ENCODE measurements around the gene RBMS1. TPM values are rescaled to one million over a fixed set of nuclear protein-coding genes. Genes with fewer than 3 reads are reported as not detected.
"Not testable (repeated sequence)": the region's sequence is repeated elsewhere in the genome, so short reads cannot be mapped to it uniquely, and the experiment has no call there.

The RBMS1 gene
- total and polyA plus RNA-seq, 5 donors from 2014 or later = 27.9 to 58.4 (median 33.5) TPM

DNA sequence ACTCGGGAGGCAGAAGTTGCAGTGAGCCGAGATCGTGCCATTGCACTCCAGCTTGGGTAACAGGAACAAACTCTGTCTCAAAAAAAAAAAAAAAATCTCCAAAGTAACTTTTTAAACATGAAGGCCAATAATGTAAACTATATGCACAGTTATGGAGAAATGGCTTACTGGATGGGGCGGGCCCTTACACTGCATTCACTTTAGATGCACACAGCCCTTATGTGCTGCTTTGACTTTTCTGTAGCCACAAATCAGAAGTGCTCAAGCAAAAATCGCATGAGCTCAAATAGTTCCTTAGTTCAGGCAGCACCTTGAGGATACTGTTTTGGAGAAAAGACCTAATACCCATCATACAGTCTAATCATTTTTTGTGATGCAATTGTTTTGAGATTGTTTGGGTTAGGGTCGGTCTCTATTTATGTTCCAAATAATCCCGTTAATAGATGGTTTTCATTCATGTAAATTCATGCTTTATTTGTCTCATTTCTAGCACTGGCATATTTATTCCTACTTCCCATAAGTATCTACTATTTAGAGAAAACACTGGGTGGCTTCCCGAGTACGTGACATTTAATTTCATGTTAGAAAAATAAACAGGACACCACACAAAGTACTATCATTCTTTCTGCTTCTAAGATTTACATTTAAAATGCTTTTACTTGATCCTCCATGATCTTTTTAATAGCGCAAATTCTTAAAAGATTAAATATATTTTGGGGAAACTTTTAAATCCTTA is 34.7 kb downstream of the RBMS1 start:
- Mint-ChIP-seq H3K4me1 (peaks cover 0 to 3% (median 1%) of the 10 kb centered on the region in 4 donors), H3K4me3 (no peak overlapping the region), H3K27me3 (peaks cover 17% of the 10 kb centered on the region), H3K27ac (no peak overlapping the region), H3K36me3 (no peaks in the 10 kb centered on the region), H3K9me3 (peaks cover 0 to 2% (median 0%) of the 10 kb centered on the region in 7 donors)
- Histone ChIP-seq H3K36me3 (ENCODE audit: control insufficient read depth, insufficient read depth, low read length) (no peaks in the 10 kb centered on the region), H3K4me3 (ENCODE audit: low read depth, low read length) (no peak overlapping the region), H3K4me1 (ENCODE audit: control insufficient read depth, insufficient read depth, low read length, poor library complexity, severe bottlenecking) (no peaks in the 10 kb centered on the region), H3K27me3 (ENCODE audit: control insufficient read depth, insufficient read depth, low read length) (no peaks in the 10 kb centered on the region), H3K9me3 (ENCODE audit: control insufficient read depth in 2 of 2, low read length in 2 of 2) (no peaks in the 10 kb centered on the region), H3K27ac (ENCODE audit: insufficient read depth, low read length, poor library complexity, severe bottlenecking) (no peak overlapping the region)
- ATAC-seq (ENCODE audit: low read depth in 2 of 2) = no peak
- no peak for DNase-seq

DNA sequence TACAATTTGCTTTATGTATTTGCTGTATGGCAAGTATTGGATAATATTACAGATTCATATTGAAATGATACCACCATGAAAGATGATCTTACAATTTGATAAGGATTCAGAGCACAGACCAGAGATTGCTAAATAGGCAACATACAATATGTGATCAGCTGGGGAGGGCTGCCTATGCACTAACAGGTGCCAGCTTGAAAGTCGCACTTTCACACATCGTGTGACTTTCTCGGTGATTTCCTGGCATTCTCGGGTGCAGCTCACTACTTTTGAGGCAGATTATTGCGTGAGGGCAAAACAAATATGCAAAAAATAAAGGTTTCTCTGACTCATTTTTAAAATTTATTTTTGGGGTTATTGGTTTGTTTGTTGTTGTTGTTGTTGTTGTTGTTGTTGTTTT is 36.0 kb downstream of the RBMS1 start:
- no peaks in the 10 kb centered on the region for H3K27me3 ChIP-seq (ENCODE audit: control insufficient read depth, insufficient read depth, low read length)
- no peaks in the 10 kb centered on the region for H3K36me3 ChIP-seq (ENCODE audit: control insufficient read depth, insufficient read depth, low read length)
- Mint-ChIP-seq H3K27ac (peak overlapping the region in 1 of 3 donors; percentile 27), H3K36me3 (no peaks in the 10 kb centered on the region), H3K9me3 (peaks cover 0 to 2% (median 0%) of the 10 kb centered on the region in 7 donors), H3K4me3 (no peak overlapping the region), H3K4me1 (peaks cover 0 to 3% (median 1%) of the 10 kb centered on the region in 4 donors), H3K27me3 (peaks cover 7% of the 10 kb centered on the region)
- H3K9me3 ChIP-seq (ENCODE audit: control insufficient read depth in 2 of 2, low read length in 2 of 2) = no peaks in the 10 kb centered on the region
- ATAC-seq (ENCODE audit: low read depth in 2 of 2) (no peak), DNase-seq (peak in 1 of 3 donors; percentile 36)
- H3K4me3 ChIP-seq (ENCODE audit: low read depth, low read length) = no peak overlapping the region
- H3K4me1 ChIP-seq (ENCODE audit: control insufficient read depth, insufficient read depth, low read length, poor library complexity, severe bottlenecking) = no peaks in the 10 kb centered on the region
- H3K27ac ChIP-seq (ENCODE audit: insufficient read depth, low read length, poor library complexity, severe bottlenecking) = no peak overlapping the region

DNA sequence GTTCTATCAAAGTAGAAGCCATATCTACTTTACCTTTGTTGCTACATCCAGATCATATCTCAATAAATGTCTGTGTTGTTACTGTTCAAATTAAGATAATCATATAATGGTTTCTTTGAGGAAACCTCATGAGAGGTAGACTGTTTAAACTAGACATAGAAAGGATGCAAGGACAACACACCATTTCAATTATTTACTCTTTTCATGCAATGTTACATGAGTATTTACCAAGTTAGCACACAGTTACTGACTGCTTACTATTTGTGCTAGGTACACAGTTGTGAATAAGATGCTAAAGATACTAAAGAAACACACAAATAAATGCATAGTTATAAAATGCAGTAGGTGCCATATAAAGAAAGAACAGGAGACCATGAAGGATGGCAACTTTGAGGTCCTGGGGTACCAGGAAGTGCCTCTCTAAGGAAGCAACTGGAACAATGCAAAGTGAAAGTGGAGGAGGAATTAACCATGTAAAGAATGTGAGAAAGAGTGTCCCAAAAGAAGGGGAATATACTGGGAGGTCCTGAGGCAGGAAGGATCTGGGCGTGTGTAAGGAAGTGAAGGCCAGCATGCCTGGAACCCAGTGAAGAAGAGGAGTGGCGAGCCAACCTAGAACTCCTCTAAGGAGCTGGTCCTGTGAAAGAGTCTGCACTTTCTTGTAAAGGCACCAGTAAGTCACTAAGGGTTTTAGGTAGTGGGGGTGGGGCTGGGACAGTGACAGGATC is 39.4 kb downstream of the RBMS1 start:
- no peaks in the 10 kb centered on the region for H3K36me3 Mint-ChIP-seq
- Histone ChIP-seq H3K36me3 (ENCODE audit: control insufficient read depth, insufficient read depth, low read length) (no peaks in the 10 kb centered on the region), H3K4me1 (ENCODE audit: control insufficient read depth, insufficient read depth, low read length, poor library complexity, severe bottlenecking) (no peaks in the 10 kb centered on the region), H3K27me3 (ENCODE audit: control insufficient read depth, insufficient read depth, low read length) (no peaks in the 10 kb centered on the region), H3K4me3 (ENCODE audit: low read depth, low read length) (no peak overlapping the region), H3K9me3 (ENCODE audit: control insufficient read depth in 2 of 2, low read length in 2 of 2) (no peaks in the 10 kb centered on the region), H3K27ac (ENCODE audit: insufficient read depth, low read length, poor library complexity, severe bottlenecking) (no peak overlapping the region)
- peaks cover 4% of the 10 kb centered on the region for H3K27me3 Mint-ChIP-seq
- no peak overlapping the region for H3K27ac Mint-ChIP-seq
- no peak for ATAC-seq (ENCODE audit: low read depth in 2 of 2)
- H3K9me3 Mint-ChIP-seq = no peaks in the 10 kb centered on the region
- H3K4me1 Mint-ChIP-seq = peaks cover 0 to 2% (median 0%) of the 10 kb centered on the region in 4 donors
- no peak for DNase-seq
- H3K4me3 Mint-ChIP-seq = no peak overlapping the region

DNA sequence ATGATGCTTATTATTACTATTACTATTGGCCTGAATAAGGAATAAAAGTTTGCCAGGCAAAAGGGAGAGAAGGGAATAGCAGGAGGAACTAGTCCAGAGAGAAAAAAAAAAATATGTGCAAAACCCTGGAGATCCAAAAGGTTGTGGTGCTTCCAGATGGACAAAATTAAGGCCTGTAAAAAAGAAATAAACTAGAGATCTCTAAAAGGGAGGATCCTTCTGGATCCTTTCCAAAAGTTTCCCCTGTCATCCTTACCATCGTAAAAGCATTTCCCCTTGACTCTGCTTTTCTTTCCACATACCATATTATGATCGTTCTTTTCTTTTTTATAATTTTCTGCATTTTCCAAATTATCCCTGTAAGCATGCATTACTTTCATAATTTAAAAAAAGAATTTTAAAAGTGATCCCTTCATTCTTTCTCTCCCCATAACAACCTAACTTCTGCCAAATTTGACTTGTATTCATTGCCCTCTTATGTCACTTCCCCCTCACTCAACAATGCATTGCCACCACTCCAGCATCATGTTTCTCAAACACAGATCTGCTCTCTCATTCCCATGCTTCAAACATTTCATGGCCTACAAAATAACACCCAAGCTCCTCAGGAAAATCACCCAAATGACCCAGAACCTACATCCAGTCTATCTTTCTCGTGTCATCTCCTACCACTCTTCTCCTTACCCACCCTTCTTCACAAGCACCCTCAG is 40.3 kb downstream of the RBMS1 start:
- Histone ChIP-seq H3K9me3 (ENCODE audit: control insufficient read depth in 2 of 2, low read length in 2 of 2) (no peaks in the 10 kb centered on the region), H3K4me3 (ENCODE audit: low read depth, low read length) (no peak overlapping the region), H3K36me3 (ENCODE audit: control insufficient read depth, insufficient read depth, low read length) (no peaks in the 10 kb centered on the region), H3K4me1 (ENCODE audit: control insufficient read depth, insufficient read depth, low read length, poor library complexity, severe bottlenecking) (no peaks in the 10 kb centered on the region), H3K27me3 (ENCODE audit: control insufficient read depth, insufficient read depth, low read length) (no peaks in the 10 kb centered on the region), H3K27ac (ENCODE audit: insufficient read depth, low read length, poor library complexity, severe bottlenecking) (no peak overlapping the region)
- no peak for DNase-seq
- Mint-ChIP-seq H3K4me1 (peaks cover 0 to 2% (median 0%) of the 10 kb centered on the region in 4 donors), H3K9me3 (no peaks in the 10 kb centered on the region), H3K27me3 (peaks cover 4% of the 10 kb centered on the region), H3K27ac (no peak overlapping the region), H3K4me3 (no peak overlapping the region), H3K36me3 (no peaks in the 10 kb centered on the region)
- no peak for ATAC-seq (ENCODE audit: low read depth in 2 of 2)

DNA sequence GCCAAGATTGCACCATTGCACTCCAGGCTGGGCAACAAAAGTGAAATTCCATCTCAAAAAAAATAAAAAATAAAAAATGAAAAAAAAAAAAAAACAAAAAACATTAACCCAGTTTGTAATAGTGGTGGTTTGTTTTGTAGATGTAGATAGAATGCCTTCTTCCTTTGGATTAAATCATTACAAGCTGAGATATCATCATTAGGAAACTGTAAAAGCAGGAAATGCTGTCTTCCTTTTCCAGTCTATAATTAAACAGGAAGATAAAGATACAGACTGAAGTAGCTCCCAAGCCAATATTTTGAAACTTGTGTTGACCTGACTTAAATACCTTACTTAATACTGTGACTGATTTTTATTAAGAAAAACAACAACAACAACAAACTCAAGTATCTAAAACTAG is 43.1 kb downstream of the RBMS1 start:
- no peaks in the 10 kb centered on the region for H3K9me3 ChIP-seq (ENCODE audit: control insufficient read depth in 2 of 2, low read length in 2 of 2)
- H3K4me1 ChIP-seq (ENCODE audit: control insufficient read depth, insufficient read depth, low read length, poor library complexity, severe bottlenecking) = no peaks in the 10 kb centered on the region
- H3K9me3 Mint-ChIP-seq = no peaks in the 10 kb centered on the region
- no peaks in the 10 kb centered on the region for H3K4me1 Mint-ChIP-seq
- no peak overlapping the region for H3K27ac ChIP-seq (ENCODE audit: insufficient read depth, low read length, poor library complexity, severe bottlenecking)
- no peaks in the 10 kb centered on the region for H3K27me3 Mint-ChIP-seq
- no peak overlapping the region for H3K4me3 Mint-ChIP-seq
- ATAC-seq (ENCODE audit: low read depth in 2 of 2) (no peak), DNase-seq (no peak)
- H3K27ac Mint-ChIP-seq = no peak overlapping the region
- no peak overlapping the region for H3K4me3 ChIP-seq (ENCODE audit: low read depth, low read length)
- no peaks in the 10 kb centered on the region for H3K36me3 ChIP-seq (ENCODE audit: control insufficient read depth, insufficient read depth, low read length)
- no peaks in the 10 kb centered on the region for H3K27me3 ChIP-seq (ENCODE audit: control insufficient read depth, insufficient read depth, low read length)
- H3K36me3 Mint-ChIP-seq = no peaks in the 10 kb centered on the region

DNA sequence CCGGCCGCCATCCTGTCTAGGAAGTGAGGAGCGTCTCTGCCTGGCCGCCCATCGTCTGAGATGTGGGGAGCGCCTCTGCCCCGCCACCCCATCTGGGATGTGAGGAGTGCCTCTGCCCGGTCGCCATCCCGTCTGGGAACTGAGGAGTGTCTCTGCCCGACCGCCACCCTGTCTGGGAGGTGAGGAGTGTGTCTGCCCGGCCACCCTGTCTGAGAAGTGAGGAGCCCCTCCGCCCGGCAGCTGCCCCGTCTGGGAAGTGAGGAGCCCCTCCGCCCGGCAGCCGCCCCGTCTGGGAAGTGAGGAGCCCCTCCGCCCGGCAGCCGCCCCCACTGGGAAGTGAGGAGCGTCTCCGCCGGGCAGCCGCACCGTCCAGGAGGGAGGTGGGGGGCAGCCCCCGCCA is 44.8 kb downstream of the RBMS1 start:
- H3K27me3 ChIP-seq (ENCODE audit: control insufficient read depth, insufficient read depth, low read length); H3K4me1 ChIP-seq (ENCODE audit: control insufficient read depth, insufficient read depth, low read length, poor library complexity, severe bottlenecking); H3K36me3 ChIP-seq (ENCODE audit: control insufficient read depth, insufficient read depth, low read length); DNase-seq; H3K4me3 ChIP-seq (ENCODE audit: low read depth, low read length); H3K27ac Mint-ChIP-seq; H3K27ac ChIP-seq (ENCODE audit: insufficient read depth, low read length, poor library complexity, severe bottlenecking); H3K9me3 Mint-ChIP-seq; ATAC-seq (ENCODE audit: low read depth in 2 of 2); H3K36me3 Mint-ChIP-seq; H3K4me3 Mint-ChIP-seq; H3K9me3 ChIP-seq (ENCODE audit: control insufficient read depth in 2 of 2, low read length in 2 of 2); H3K4me1 Mint-ChIP-seq; H3K27me3 Mint-ChIP-seq: not testable (repeated sequence)

DNA sequence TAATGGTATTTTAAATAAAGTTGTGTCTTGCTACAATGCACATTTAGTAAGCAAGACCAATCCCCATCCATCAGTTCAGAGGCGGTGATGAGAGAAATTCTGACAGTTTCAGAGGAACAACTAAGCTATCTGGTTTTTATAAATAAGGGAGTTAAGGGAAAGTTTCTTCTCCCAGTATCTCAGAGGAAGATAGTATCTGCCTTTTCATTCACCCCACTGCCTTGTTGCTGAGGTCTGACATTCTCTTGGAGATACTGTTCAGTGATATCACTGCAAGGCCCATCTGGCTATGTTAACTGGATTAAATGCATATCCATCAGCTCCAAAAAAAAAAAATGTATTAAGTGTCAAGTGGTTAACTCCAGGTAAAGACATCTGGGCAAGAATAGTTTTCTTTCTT is 47.9 kb downstream of the RBMS1 start:
- H3K9me3 ChIP-seq (ENCODE audit: control insufficient read depth in 2 of 2, low read length in 2 of 2) = no peaks in the 10 kb centered on the region
- DNase-seq (no peak), ATAC-seq (ENCODE audit: low read depth in 2 of 2) (no peak)
- no peaks in the 10 kb centered on the region for H3K27me3 ChIP-seq (ENCODE audit: control insufficient read depth, insufficient read depth, low read length)
- no peak overlapping the region for H3K4me3 ChIP-seq (ENCODE audit: low read depth, low read length)
- Mint-ChIP-seq H3K36me3 (peaks cover 5% of the 10 kb centered on the region), H3K4me1 (no peaks in the 10 kb centered on the region), H3K27ac (no peak overlapping the region), H3K9me3 (peaks cover 0 to 5% (median 0%) of the 10 kb centered on the region in 7 donors), H3K27me3 (peaks cover 5% of the 10 kb centered on the region), H3K4me3 (no peak overlapping the region)
- H3K4me1 ChIP-seq (ENCODE audit: control insufficient read depth, insufficient read depth, low read length, poor library complexity, severe bottlenecking) = no peaks in the 10 kb centered on the region
- no peak overlapping the region for H3K27ac ChIP-seq (ENCODE audit: insufficient read depth, low read length, poor library complexity, severe bottlenecking)
- H3K36me3 ChIP-seq (ENCODE audit: control insufficient read depth, insufficient read depth, low read length) = no peaks in the 10 kb centered on the region
